IMR-90 (cell line): ENCODE results near the gene PRDM2. TPM values are rescaled to one million over a fixed set of nuclear protein-coding genes. Genes with fewer than 3 reads are reported as not detected.
A peak's percentile ranks its signal among the peaks of the same experiment; 100 is the strongest.

Source experiments
- ATAC-seq: fragments of 200-7000 bp; cut with Tn5 transposase; 2 replicates; pipeline ENCODE4 v1.9.1; 2020; ENCODE audit warnings: low read depth, mild to moderate bottlenecking, moderate library complexity
- BruUV-seq: library from RNA; stranded (reverse); fragments of 400-500 nt; replicated peaks from 2 replicates; lab custom pipeline; 2021; lab: Mats Ljungman, UMichigan
- CTCF ChIA-PET: fragments of 300-600 bp; formaldehyde crosslinking; extraction: SDS; loops from one replicate; lab custom pipeline; 2021; ENCODE audit warnings: antibody characterized with exemption; lab: Yijun Ruan, JAX
- POLR2A ChIA-PET: fragments of 300-600 bp; sonication (Branson Sonifier 250); formaldehyde crosslinking; loops from one replicate; lab custom pipeline; 2022; ENCODE audit warnings: antibody characterized with exemption; ENCODE audit not compliant: unreplicated experiment; lab: Charles Lee
- DNase-seq: peaks from one replicate; pipeline ENCODE4 v3.0.0; 2013
- H2AFZ ChIP-seq: replicated peaks from 2 replicates; pipeline ENCODE3; 2013; ENCODE audit warnings: low read length, mild to moderate bottlenecking; ENCODE audit not compliant: poor library complexity
- H2AK5ac ChIP-seq: 2 replicates; pipeline ENCODE4 v1.6.1; 2013; ENCODE audit warnings: low read depth, low read length, inconsistent platforms
- H2AK9ac ChIP-seq: replicated peaks from 2 replicates; pipeline ENCODE3; 2013; ENCODE audit warnings: mild to moderate bottlenecking, low read depth, low read length, moderate library complexity; ENCODE audit not compliant: poor library complexity
- H2BK120ac ChIP-seq: 2 replicates; pipeline ENCODE4 v1.6.1; 2013; ENCODE audit warnings: low read depth, low read length, inconsistent platforms
- H2BK15ac ChIP-seq: 3 replicates; pipeline ENCODE4 v1.6.1; 2013; ENCODE audit warnings: low read depth, low read length, inconsistent platforms
- H2BK20ac ChIP-seq: 2 replicates; pipeline ENCODE4 v1.6.1; 2013; ENCODE audit warnings: low read depth, mild to moderate bottlenecking, inconsistent platforms, low read length, moderate library complexity
- H2BK5ac ChIP-seq: 2 replicates; pipeline ENCODE4 v1.6.1; 2013; ENCODE audit warnings: mild to moderate bottlenecking, low read depth, low read length, inconsistent platforms; ENCODE audit not compliant: poor library complexity, severe bottlenecking
- H3K14ac ChIP-seq: replicated peaks from 2 replicates; pipeline ENCODE4 v1.6.1; 2013; ENCODE audit warnings: low read depth, low read length, inconsistent platforms
- H3K18ac ChIP-seq: 2 replicates; pipeline ENCODE4 v1.6.1; 2013; ENCODE audit warnings: low read depth, low read length, control low read depth
- H3K23ac ChIP-seq: 2 replicates; pipeline ENCODE4 v1.6.1; 2013; ENCODE audit warnings: low read depth, low read length, inconsistent platforms
- H3K27ac ChIP-seq: 2 replicates; pipeline ENCODE4 v1.5.1; 2013; ENCODE audit warnings: mild to moderate bottlenecking, control low read depth, low read length; ENCODE audit not compliant: insufficient read depth
- H3K27me3 ChIP-seq: 2 replicates; pipeline ENCODE4 v1.6.1; 2013; ENCODE audit warnings: low read length; ENCODE audit not compliant: control insufficient read depth, insufficient read depth
- H3K36me3 ChIP-seq: 2 replicates; pipeline ENCODE4 v1.6.1; 2013; ENCODE audit warnings: low read length, mixed read lengths; ENCODE audit not compliant: control insufficient read depth, insufficient read depth
- H3K4ac ChIP-seq: 2 replicates; pipeline ENCODE4 v1.6.1; 2013; ENCODE audit warnings: low read depth, low read length, inconsistent platforms
- H3K4me1 ChIP-seq: 2 replicates; pipeline ENCODE4 v1.6.1; 2013; ENCODE audit warnings: low read length, mixed read lengths; ENCODE audit not compliant: control insufficient read depth, insufficient read depth
- H3K4me2 ChIP-seq: 2 replicates; pipeline ENCODE4 v1.6.1; 2013; ENCODE audit warnings: low read depth, mild to moderate bottlenecking, control low read depth, low read length, moderate library complexity
- H3K4me3 ChIP-seq: 2 replicates; pipeline ENCODE4 v1.5.1; 2013; ENCODE audit warnings: low read depth, mild to moderate bottlenecking, control low read depth, low read length, moderate library complexity; ENCODE audit not compliant: insufficient read depth
- H3K56ac ChIP-seq: 2 replicates; pipeline ENCODE4 v1.6.1; 2013; ENCODE audit warnings: low read length, inconsistent platforms; ENCODE audit not compliant: insufficient read depth; ENCODE audit errors: extremely low read depth
- H3K79me1 ChIP-seq, 2 experiments: 2 replicates each; pipeline ENCODE4 v1.6.1; 2013; ENCODE audit warnings: low read length in 2 of 2, inconsistent platforms in 1 of 2, low read depth in 1 of 2
- H3K9ac ChIP-seq: 2 replicates; pipeline ENCODE4 v1.6.1; 2013; ENCODE audit warnings: low read depth, low read length, control low read depth
- H3K9me1 ChIP-seq: 2 replicates; pipeline ENCODE4 v1.6.1; 2013; ENCODE audit warnings: low read length, inconsistent platforms; ENCODE audit not compliant: insufficient read depth
- H3K9me3 ChIP-seq: 2 replicates; pipeline ENCODE4 v1.6.1; 2013; ENCODE audit warnings: low read length; ENCODE audit not compliant: control insufficient read depth, insufficient read depth
- H4K20me1 ChIP-seq: 2 replicates; pipeline ENCODE4 v1.6.1; 2013; ENCODE audit warnings: low read length, inconsistent platforms; ENCODE audit not compliant: insufficient read depth
- H4K5ac ChIP-seq: 2 replicates; pipeline ENCODE4 v1.6.1; 2013; ENCODE audit warnings: mild to moderate bottlenecking, low read depth, low read length, control low read depth
- H4K8ac ChIP-seq, 2 experiments: 2 replicates each; pipeline ENCODE4 v1.6.1; 2013; ENCODE audit warnings: low read depth in 2 of 2, low read length in 2 of 2, control low read depth in 1 of 2, inconsistent platforms in 1 of 2
- H4K91ac ChIP-seq: 2 replicates; pipeline ENCODE4 v1.6.1; 2013; ENCODE audit warnings: low read depth, low read length, inconsistent platforms; ENCODE audit not compliant: insufficient read depth
- CEBPB ChIP-seq: IDR thresholded peaks from 2 replicates; pipeline ENCODE4 v1.6.1; 2012; ENCODE audit warnings: low read depth, low read length, improper control_type of control experiment
- NFE2L2 ChIP-seq: fragments of 150-350 bp; IDR thresholded peaks from 2 replicates; pipeline ENCODE4 v1.6.1; 2016; ENCODE audit warnings: low read depth, mild to moderate bottlenecking, low read length
- WGBS, 2 experiments: methylation state at CpG; one replicate each; pipeline versions ENCODE4 v1.1.5 to v1.1.7; 2013; ENCODE audit warnings: missing lambda C conversion rate in 2 of 2; ENCODE audit not compliant: insufficient read length in 1 of 2; ENCODE audit errors: extremely low coverage in 2 of 2; 5-methylcytosine and 5-hydroxymethylcytosine counted together
- dilution Hi-C: fragments of 300-500 bp; cut with HindIII; formaldehyde crosslinking; loops from one replicate; pipeline ENCODE4 v1.14.3; 2018; ENCODE audit warnings: low sequenced_read_pairs; ENCODE audit not compliant: unreplicated experiment
- in situ Hi-C: fragments of 300-500 bp; cut with MboI; formaldehyde crosslinking; loops from 3 replicates; pipeline ENCODE4 v1.14.3; 2019; ENCODE audit warnings: low sequenced_read_pairs, inconsistent platforms, mixed read lengths
- intact Hi-C: fragments of 100-400 bp; cut with micrococcal nuclease; formaldehyde crosslinking; loops from 2 replicates; pipeline ENCODE4 v1.10.0; 2022
- polyA plus RNA-seq, 3 experiments: library from polyadenylated mRNA; depleted of rRNA; stranded (reverse); fragments of >200 nt; gene quantifications; 2 replicates each; pipeline ENCODE4 v1.2.3, GENCODE V29; 2012; ENCODE audit warnings: low replicate concordance in 1 of 3
- total RNA-seq: library from RNA; depleted of rRNA; stranded (reverse); fragments of >200 nt; gene quantifications from 2 replicates; pipeline ENCODE4 v1.2.3, GENCODE V29; 2012

PRDM2 gene
- total and polyA plus RNA-seq, 2 of the 4 experiments (the other 2 are of a cell fraction), result 3.4 to 8.9 TPM

- Histone ChIP-seq H3K4me2 (peak overlapping the region; percentile 3; the same call in 1 of the 2 replicates), H2BK20ac (no peak overlapping the region), H3K36me3 (peaks cover 6% of the 10 kb centered on the region; the same call in 1 of the 2 replicates), H3K56ac (no peak overlapping the region), H2AK5ac (no peak overlapping the region), H4K5ac (no peak overlapping the region), H4K8ac (no peak overlapping the region), H2BK15ac (no peak overlapping the region), H3K9me3 (no peaks in the 10 kb centered on the region), H3K23ac (peak overlapping the region; percentile 52; the same call in 1 of the 2 replicates), H2BK120ac (no peak overlapping the region), H2AFZ (no peak overlapping the region), H2BK5ac (no peak overlapping the region), H3K9me1 (peaks cover 19% of the 10 kb centered on the region), H3K14ac (no peak overlapping the region; the same call in 1 of the 2 replicates), H3K18ac (no peak overlapping the region), H3K9ac (no peak overlapping the region), H3K27me3 (no peaks in the 10 kb centered on the region), H3K4me3 (no peak overlapping the region), H4K91ac (no peak overlapping the region), H3K4ac (no peak overlapping the region), H2AK9ac (no peak overlapping the region), H3K4me1 (peaks cover 8% of the 10 kb centered on the region), H3K27ac (no peak overlapping the region), H3K79me1 (peaks cover 11 to 59% of the 10 kb centered on the region in 2 experiments), H4K20me1 (peaks cover 76% of the 10 kb centered on the region)
- in situ Hi-C loops (loop anchor here (5.0 to 25.0 kb wide), 2 partner anchors 51 to 1181 kb away; no protein-coding TSS in a partner anchor), dilution Hi-C loops (no loop called here), intact Hi-C loops (loop anchor here (1.0 kb wide), 1 partner anchor 9 kb away; no protein-coding TSS in a partner anchor)
- ChIA-PET POLR2A (interaction anchor here (0.6 kb wide), 2 partner anchors 59 to 973 kb away, joined by 4 to 6 read pairs; no protein-coding TSS in a partner anchor), CTCF (interaction anchor here (0.6 to 1.0 kb wide), 3 partner anchors 19 to 1071 kb away, joined by 3 to 6 read pairs (median 3); no protein-coding TSS in a partner anchor)
- DNase-seq (no peak), ATAC-seq (no peak; the same call in 1 of the 2 replicates)
- TF ChIP-seq NFE2L2 (0 out of 2 replicates have a peak, but pooled peaks have one; percentile 25), CEBPB (no peak)
- no TSS peak for BruUV-seq
- no CpG with 5 or more reads among the region's 4 CpGs for WGBS, 2 experiments
These were observed 56.7 kb downstream of the PRDM2 start for GRCh38 chr1:13756557-13757315.
